HEK293 (cell line): ENCODE measurements around the gene HOXD12.
A peak's percentile ranks its signal among the peaks of the same experiment; 100 is the strongest.

ENCODE experiments used
- AEBP2 ChIP-seq: fragments of 450-650 bp; formaldehyde crosslinking; IDR thresholded peaks from 2 replicates; pipeline ENCODE4 v1.5.1; 2016; ENCODE audit warnings: missing biosample characterization, missing genetic modification characterization, borderline replicate concordance
- BCL11A ChIP-seq: fragments of 450-650 bp; formaldehyde crosslinking; IDR thresholded peaks from 2 replicates; pipeline ENCODE4 v1.5.1; 2016; ENCODE audit warnings: low read depth, missing biosample characterization, missing genetic modification characterization
- FEZF1 ChIP-seq: fragments of 450-650 bp; formaldehyde crosslinking; IDR thresholded peaks from 2 replicates; pipeline ENCODE4 v1.5.1; 2016; ENCODE audit warnings: missing biosample characterization, missing genetic modification characterization
- GLIS2 ChIP-seq: fragments of 450-650 bp; formaldehyde crosslinking; IDR thresholded peaks from 2 replicates; pipeline ENCODE4 v1.5.1; 2016; ENCODE audit warnings: missing biosample characterization, missing genetic modification characterization
- HOXC10 ChIP-seq: sonication (generic); formaldehyde crosslinking; IDR thresholded peaks from 2 replicates; pipeline ENCODE4 v1.8.1; 2023; ENCODE audit warnings: mild to moderate bottlenecking, missing genetic modification reagents
- PBX3 ChIP-seq: sonication (generic); formaldehyde crosslinking; IDR thresholded peaks from 2 replicates; pipeline ENCODE4 v1.8.1; 2022; ENCODE audit warnings: mild to moderate bottlenecking, moderate library complexity, missing genetic modification reagents
- PRDM1 ChIP-seq: fragments of 450-650 bp; formaldehyde crosslinking; IDR thresholded peaks from 2 replicates; pipeline ENCODE4; 2016; ENCODE audit warnings: missing biosample characterization, missing genetic modification characterization
- PRDM6 ChIP-seq: fragments of 450-650 bp; formaldehyde crosslinking; IDR thresholded peaks from 2 replicates; pipeline ENCODE4 v1.5.1; 2017; ENCODE audit warnings: missing biosample characterization, missing genetic modification characterization
- SCRT1 ChIP-seq: fragments of 450-650 bp; formaldehyde crosslinking; IDR thresholded peaks from 2 replicates; pipeline ENCODE4 v1.5.1; 2016; ENCODE audit warnings: missing biosample characterization, missing genetic modification characterization, borderline replicate concordance
- YY1 ChIP-seq: fragments of 450-650 bp; formaldehyde crosslinking; IDR thresholded peaks from 2 replicates; pipeline ENCODE4 v1.5.1; 2018; ENCODE audit warnings: missing biosample characterization, missing genetic modification characterization
- ZBTB20 ChIP-seq: fragments of 450-650 bp; formaldehyde crosslinking; IDR thresholded peaks from 2 replicates; pipeline ENCODE4 v1.5.1; 2016; ENCODE audit warnings: missing biosample characterization, missing genetic modification characterization
- ZBTB8A ChIP-seq: fragments of 450-650 bp; formaldehyde crosslinking; IDR thresholded peaks from 2 replicates; pipeline ENCODE4 v1.5.1; 2016; ENCODE audit warnings: missing biosample characterization, missing genetic modification characterization
- ZFP69B ChIP-seq: fragments of 450-650 bp; formaldehyde crosslinking; IDR thresholded peaks from 2 replicates; pipeline ENCODE4 v1.5.1; 2016; ENCODE audit warnings: missing biosample characterization, missing genetic modification characterization
- ZIC2 ChIP-seq: fragments of 450-650 bp; formaldehyde crosslinking; IDR thresholded peaks from 2 replicates; pipeline ENCODE4 v1.5.1; 2016; ENCODE audit warnings: missing biosample characterization, missing genetic modification characterization
- ZNF133 ChIP-seq: fragments of 450-650 bp; formaldehyde crosslinking; IDR thresholded peaks from 2 replicates; pipeline ENCODE4 v1.5.1; 2016; ENCODE audit warnings: missing biosample characterization, missing genetic modification characterization
- ZNF202 ChIP-seq: fragments of 450-650 bp; formaldehyde crosslinking; IDR thresholded peaks from 2 replicates; pipeline ENCODE4 v1.5.1; 2016; ENCODE audit warnings: missing biosample characterization, missing genetic modification characterization, borderline replicate concordance
- ZNF266 ChIP-seq: fragments of 450-650 bp; formaldehyde crosslinking; IDR thresholded peaks from 2 replicates; pipeline ENCODE4 v1.5.1; 2016; ENCODE audit warnings: missing biosample characterization, missing genetic modification characterization, low read depth
- ZNF335 ChIP-seq: fragments of 450-650 bp; formaldehyde crosslinking; conservative IDR thresholded peaks from 2 replicates; pipeline ENCODE4 v1.5.1; 2016; ENCODE audit warnings: missing biosample characterization, missing genetic modification characterization
- ZNF391 ChIP-seq: fragments of 450-650 bp; formaldehyde crosslinking; IDR thresholded peaks from 2 replicates; pipeline ENCODE4 v1.5.1; 2016; ENCODE audit warnings: low read depth, missing biosample characterization, missing genetic modification characterization, borderline replicate concordance
- ZNF394 ChIP-seq: fragments of 450-650 bp; formaldehyde crosslinking; IDR thresholded peaks from 2 replicates; pipeline ENCODE4 v1.5.1; 2016; ENCODE audit warnings: missing biosample characterization, missing genetic modification characterization, mild to moderate bottlenecking, moderate library complexity, borderline replicate concordance
- ZNF449 ChIP-seq: fragments of 450-650 bp; formaldehyde crosslinking; IDR thresholded peaks from 2 replicates; pipeline ENCODE4 v1.5.1; 2017; ENCODE audit warnings: missing biosample characterization, mild to moderate bottlenecking, missing genetic modification characterization, moderate library complexity
- ZNF488 ChIP-seq: fragments of 450-650 bp; formaldehyde crosslinking; IDR thresholded peaks from 2 replicates; pipeline ENCODE4 v1.5.1; 2016; ENCODE audit warnings: missing biosample characterization, missing genetic modification characterization
- ZNF596 ChIP-seq: fragments of 450-650 bp; IDR thresholded peaks from 2 replicates; pipeline ENCODE4 v1.5.0; 2018; ENCODE audit warnings: missing biosample characterization, mild to moderate bottlenecking, missing genetic modification characterization, moderate library complexity
- ZNF600 ChIP-seq: fragments of 450-650 bp; formaldehyde crosslinking; IDR thresholded peaks from 2 replicates; pipeline ENCODE4 v1.5.1; 2016; ENCODE audit warnings: missing biosample characterization, missing genetic modification characterization
- ZNF654 ChIP-seq: fragments of 450-650 bp; formaldehyde crosslinking; IDR thresholded peaks from 2 replicates; pipeline ENCODE4 v1.5.1; 2016; ENCODE audit warnings: low read depth, missing biosample characterization, missing genetic modification characterization
- ZNF785 ChIP-seq: fragments of 450-650 bp; formaldehyde crosslinking; IDR thresholded peaks from 2 replicates; pipeline ENCODE4 v1.5.1; 2016; ENCODE audit warnings: missing biosample characterization, missing genetic modification characterization
- ZNF830 ChIP-seq: fragments of 450-650 bp; IDR thresholded peaks from 2 replicates; pipeline ENCODE4 v1.5.0; 2018; ENCODE audit warnings: missing biosample characterization, missing genetic modification characterization, low read depth, mild to moderate bottlenecking, moderate library complexity
- ZNF843 ChIP-seq: fragments of 450-650 bp; formaldehyde crosslinking; IDR thresholded peaks from 2 replicates; pipeline ENCODE4 v1.5.1; 2016; ENCODE audit warnings: missing biosample characterization, missing genetic modification characterization
- ZSCAN4 ChIP-seq: fragments of 450-650 bp; formaldehyde crosslinking; IDR thresholded peaks from 2 replicates; pipeline ENCODE4 v1.5.1; 2017; ENCODE audit warnings: missing biosample characterization, missing genetic modification characterization
- ZXDB ChIP-seq: fragments of 450-650 bp; formaldehyde crosslinking; IDR thresholded peaks from 2 replicates; pipeline ENCODE4 v1.5.1; 2016; ENCODE audit warnings: missing biosample characterization, missing genetic modification characterization

HOXD12 gene

GRCh38 chr2:176096986-176097819 is 2.4 kb upstream of the HOXD12 start (continued):
- TF ChIP-seq ZIC2 (tag by site-specific recombination): peak; percentile 70
- TF ChIP-seq ZSCAN4: no peak
- TF ChIP-seq AEBP2 (tag by site-specific recombination): no peak
- peak; percentile 58 for TF ChIP-seq ZXDB (tag by site-specific recombination)
- 0 out of 2 replicates have a peak, but pooled peaks have one; percentile 40 for TF ChIP-seq BCL11A (tag by site-specific recombination)
- peak; percentile 95 for TF ChIP-seq GLIS2 (tag by site-specific recombination)
- no peak for TF ChIP-seq ZNF830 (tag by site-specific recombination)
- no peak for TF ChIP-seq SCRT1 (tag by site-specific recombination)
- TF ChIP-seq ZNF266: no peak
- no peak for TF ChIP-seq ZNF785
- TF ChIP-seq ZNF202 (tag by site-specific recombination): no peak
- TF ChIP-seq ZNF843 (tag by site-specific recombination): no peak
- no peak for TF ChIP-seq ZNF600 (tag by site-specific recombination)
- TF ChIP-seq ZBTB20 (tag by site-specific recombination): peak; percentile 20; the same call in 1 of the 2 replicates
- TF ChIP-seq ZNF596 (tag by site-specific recombination): no peak
- no peak for TF ChIP-seq YY1 (tag by site-specific recombination)
- TF ChIP-seq ZFP69B (tag by site-specific recombination): no peak
- no peak for TF ChIP-seq ZNF391 (tag by site-specific recombination)
- peak; percentile 25; the same call in 1 of the 2 replicates for TF ChIP-seq PRDM1
- TF ChIP-seq HOXC10 (CRISPR knock-in tag): no peak
- TF ChIP-seq ZNF449 (tag by site-specific recombination): no peak
- no peak for TF ChIP-seq ZNF488 (tag by site-specific recombination)
- peak; percentile 86 for TF ChIP-seq ZNF654 (tag by site-specific recombination)
- TF ChIP-seq FEZF1 (tag by site-specific recombination): peak; percentile 48; the same call in 1 of the 2 replicates
- peak; percentile 96 for TF ChIP-seq ZBTB8A (tag by site-specific recombination)
- TF ChIP-seq PBX3 (CRISPR knock-in tag): 0 out of 2 replicates have a peak, but pooled peaks have one; percentile 36
- TF ChIP-seq ZNF394 (tag by site-specific recombination): peak; percentile 20; the same call in 1 of the 2 replicates
- peak; percentile 93 for TF ChIP-seq ZNF335 (tag by site-specific recombination)
- TF ChIP-seq ZNF133 (tag by site-specific recombination): no peak
- TF ChIP-seq PRDM6 (tag by site-specific recombination): no peak
